C4-2B (cell line): ENCODE measurements around the gene HDDC2.

ENCODE experiments used
- ZFX ChIP-seq: fragments of 450-650 bp; IDR thresholded peaks from 2 replicates; pipeline ENCODE4 v1.6.1; 2017
- TF ChIP-seq, protein P1 (sequence below): fragments of 450-650 bp; conservative IDR thresholded peaks from 2 replicates; pipeline ENCODE4 v1.5.1; 2017; ENCODE audit warnings: mild to moderate bottlenecking

DNA sequence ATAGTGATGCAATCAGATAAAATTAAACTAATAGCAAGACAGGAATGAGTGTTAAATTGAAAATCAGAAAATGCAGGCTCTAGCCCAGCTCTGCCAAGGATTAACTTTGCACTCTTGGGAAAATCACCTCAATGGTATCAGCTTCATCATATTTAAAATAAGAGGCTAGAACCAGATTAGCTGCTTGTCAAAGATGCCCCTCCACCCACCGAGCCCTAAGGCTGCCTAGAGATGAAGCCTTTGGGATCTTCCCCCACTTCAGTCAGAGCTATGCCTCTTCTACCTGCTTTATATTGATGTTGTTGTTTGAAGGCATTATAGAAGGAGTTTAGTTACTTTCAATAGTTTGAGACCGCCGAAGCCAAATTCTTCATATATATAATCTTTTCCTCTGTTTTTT, 47.4 kb downstream of the HDDC2 start:
- TF ChIP-seq, protein P1, sequence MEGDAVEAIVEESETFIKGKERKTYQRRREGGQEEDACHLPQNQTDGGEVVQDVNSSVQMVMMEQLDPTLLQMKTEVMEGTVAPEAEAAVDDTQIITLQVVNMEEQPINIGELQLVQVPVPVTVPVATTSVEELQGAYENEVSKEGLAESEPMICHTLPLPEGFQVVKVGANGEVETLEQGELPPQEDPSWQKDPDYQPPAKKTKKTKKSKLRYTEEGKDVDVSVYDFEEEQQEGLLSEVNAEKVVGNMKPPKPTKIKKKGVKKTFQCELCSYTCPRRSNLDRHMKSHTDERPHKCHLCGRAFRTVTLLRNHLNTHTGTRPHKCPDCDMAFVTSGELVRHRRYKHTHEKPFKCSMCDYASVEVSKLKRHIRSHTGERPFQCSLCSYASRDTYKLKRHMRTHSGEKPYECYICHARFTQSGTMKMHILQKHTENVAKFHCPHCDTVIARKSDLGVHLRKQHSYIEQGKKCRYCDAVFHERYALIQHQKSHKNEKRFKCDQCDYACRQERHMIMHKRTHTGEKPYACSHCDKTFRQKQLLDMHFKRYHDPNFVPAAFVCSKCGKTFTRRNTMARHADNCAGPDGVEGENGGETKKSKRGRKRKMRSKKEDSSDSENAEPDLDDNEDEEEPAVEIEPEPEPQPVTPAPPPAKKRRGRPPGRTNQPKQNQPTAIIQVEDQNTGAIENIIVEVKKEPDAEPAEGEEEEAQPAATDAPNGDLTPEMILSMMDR = no peak
- TF ChIP-seq ZFX = no peak
